Testis (tissue), 2 donors: Measurements from ENCODE around the gene EVC.

ENCODE experiments used
- POLR2A ChIP-seq: fragments of 450-650 bp; IDR thresholded peaks from one replicate; pipeline ENCODE4 v1.6.1; 2017; ENCODE audit warnings: antibody characterized with exemption, mild to moderate bottlenecking, moderate library complexity
- TF ChIP-seq, protein P1 (sequence below), 3 experiments: fragments of 450-650 bp in 2 of 3; fragments of 200-600 bp in 1 of 3; sonication (generic) in 1 of 3; IDR thresholded peaks; one replicate each; pipeline ENCODE4 v1.5.1; 2016 to 2019; ENCODE audit warnings: antibody characterized with exemption in 3 of 3, mild to moderate bottlenecking in 2 of 3, moderate library complexity in 1 of 3

DNA sequence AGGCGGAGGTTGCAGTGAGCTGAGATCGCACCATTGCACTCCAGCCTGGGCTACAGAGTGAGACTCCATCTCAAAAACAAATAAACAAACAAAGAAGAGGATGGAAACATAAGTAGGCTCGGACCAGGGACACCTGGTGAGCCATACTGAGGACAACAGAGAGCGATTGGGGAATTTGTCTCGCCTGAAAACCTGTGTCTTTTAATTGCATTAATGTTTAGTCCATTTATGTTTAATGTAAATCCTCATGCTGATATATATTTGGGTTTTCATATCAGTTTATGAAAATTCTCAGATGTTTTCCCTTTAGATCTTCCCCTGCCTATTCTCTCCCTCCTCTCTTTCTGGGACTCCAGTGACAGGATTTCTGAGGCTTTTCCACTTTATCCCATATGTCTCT, 84.6 kb downstream of the EVC start:
- TF ChIP-seq, protein P1, sequence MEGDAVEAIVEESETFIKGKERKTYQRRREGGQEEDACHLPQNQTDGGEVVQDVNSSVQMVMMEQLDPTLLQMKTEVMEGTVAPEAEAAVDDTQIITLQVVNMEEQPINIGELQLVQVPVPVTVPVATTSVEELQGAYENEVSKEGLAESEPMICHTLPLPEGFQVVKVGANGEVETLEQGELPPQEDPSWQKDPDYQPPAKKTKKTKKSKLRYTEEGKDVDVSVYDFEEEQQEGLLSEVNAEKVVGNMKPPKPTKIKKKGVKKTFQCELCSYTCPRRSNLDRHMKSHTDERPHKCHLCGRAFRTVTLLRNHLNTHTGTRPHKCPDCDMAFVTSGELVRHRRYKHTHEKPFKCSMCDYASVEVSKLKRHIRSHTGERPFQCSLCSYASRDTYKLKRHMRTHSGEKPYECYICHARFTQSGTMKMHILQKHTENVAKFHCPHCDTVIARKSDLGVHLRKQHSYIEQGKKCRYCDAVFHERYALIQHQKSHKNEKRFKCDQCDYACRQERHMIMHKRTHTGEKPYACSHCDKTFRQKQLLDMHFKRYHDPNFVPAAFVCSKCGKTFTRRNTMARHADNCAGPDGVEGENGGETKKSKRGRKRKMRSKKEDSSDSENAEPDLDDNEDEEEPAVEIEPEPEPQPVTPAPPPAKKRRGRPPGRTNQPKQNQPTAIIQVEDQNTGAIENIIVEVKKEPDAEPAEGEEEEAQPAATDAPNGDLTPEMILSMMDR (IDR thresholded peaks at IDR 0.05) = no peak
- TF ChIP-seq POLR2A = no peak
